ENCODE data around the gene PSMB2. TPM values are rescaled to one million over a fixed set of nuclear protein-coding genes. Genes with fewer than 3 reads are reported as not detected.

The PSMB2 gene
- total RNA-seq, 4 donors from 2014 or later = 34.8 to 53.9 (median 52.5) TPM

DNA sequence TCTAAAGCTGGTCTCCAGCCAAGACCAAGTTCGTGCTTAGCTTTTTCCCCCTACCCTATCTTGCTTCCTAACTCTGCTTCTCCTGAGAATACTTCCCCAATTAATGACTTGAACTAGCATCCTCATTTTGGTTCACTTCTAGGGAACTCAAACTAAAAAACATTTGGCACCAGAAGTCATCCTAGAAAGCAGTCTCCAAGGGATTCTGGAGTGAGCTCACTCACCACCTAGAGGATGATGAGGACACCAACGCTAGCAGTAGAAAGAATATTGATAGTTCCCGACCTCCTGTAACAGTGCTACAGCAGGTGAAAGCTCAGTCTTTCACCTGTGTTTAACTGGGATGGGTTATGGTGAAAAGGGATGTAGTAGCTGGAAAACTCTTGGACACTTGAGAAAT lies 4.7 kb upstream of the PSMB2 start:
- Histone ChIP-seq H3K36me3 (no peaks in the 10 kb centered on the region), H3K4me3 (no peak overlapping the region), H3K27ac (no peak overlapping the region), H3K4me1 (peaks cover 8% of the 10 kb centered on the region), H3K9me3 (no peaks in the 10 kb centered on the region), H3K27me3 (peaks cover 4% of the 10 kb centered on the region)
- 13% methylated on average over 3 of the region's 3 CpGs for WGBS
- DNase-seq (ENCODE audit: low spot score in 2 of 2) = no peak
- TF ChIP-seq, protein P1, sequence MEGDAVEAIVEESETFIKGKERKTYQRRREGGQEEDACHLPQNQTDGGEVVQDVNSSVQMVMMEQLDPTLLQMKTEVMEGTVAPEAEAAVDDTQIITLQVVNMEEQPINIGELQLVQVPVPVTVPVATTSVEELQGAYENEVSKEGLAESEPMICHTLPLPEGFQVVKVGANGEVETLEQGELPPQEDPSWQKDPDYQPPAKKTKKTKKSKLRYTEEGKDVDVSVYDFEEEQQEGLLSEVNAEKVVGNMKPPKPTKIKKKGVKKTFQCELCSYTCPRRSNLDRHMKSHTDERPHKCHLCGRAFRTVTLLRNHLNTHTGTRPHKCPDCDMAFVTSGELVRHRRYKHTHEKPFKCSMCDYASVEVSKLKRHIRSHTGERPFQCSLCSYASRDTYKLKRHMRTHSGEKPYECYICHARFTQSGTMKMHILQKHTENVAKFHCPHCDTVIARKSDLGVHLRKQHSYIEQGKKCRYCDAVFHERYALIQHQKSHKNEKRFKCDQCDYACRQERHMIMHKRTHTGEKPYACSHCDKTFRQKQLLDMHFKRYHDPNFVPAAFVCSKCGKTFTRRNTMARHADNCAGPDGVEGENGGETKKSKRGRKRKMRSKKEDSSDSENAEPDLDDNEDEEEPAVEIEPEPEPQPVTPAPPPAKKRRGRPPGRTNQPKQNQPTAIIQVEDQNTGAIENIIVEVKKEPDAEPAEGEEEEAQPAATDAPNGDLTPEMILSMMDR (IDR thresholded peaks at IDR 0.05) = no peak
- TF ChIP-seq POLR2AphosphoS5 (IDR thresholded peaks at IDR 0.05) = no peak
- TF ChIP-seq EP300 (IDR thresholded peaks at IDR 0.05) = no peak
- TF ChIP-seq POLR2A (IDR thresholded peaks at IDR 0.05) = no peak

DNA sequence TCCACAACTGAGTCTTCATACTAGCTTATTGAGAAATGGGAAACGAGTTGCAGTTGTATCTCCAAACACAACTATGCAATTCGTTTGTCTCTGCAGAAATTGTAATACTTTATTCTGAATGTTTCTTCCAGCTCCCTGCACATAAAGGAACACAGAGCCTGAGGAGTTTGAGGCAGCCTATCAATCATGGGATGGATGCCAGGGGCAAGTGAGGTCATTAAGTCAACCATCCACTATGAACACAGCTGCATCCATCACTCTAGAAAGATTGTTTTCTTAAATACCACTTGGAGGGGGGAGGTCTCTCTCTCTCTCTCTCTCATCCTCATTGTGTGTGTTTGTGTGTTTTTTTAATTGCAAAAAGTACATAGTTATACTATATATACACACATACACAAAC lies 2.9 kb upstream of the PSMB2 start:
- Histone ChIP-seq H3K4me1 (peaks cover 23% of the 10 kb centered on the region), H3K9me3 (no peaks in the 10 kb centered on the region), H3K27me3 (peaks cover 4% of the 10 kb centered on the region), H3K27ac (no peak overlapping the region), H3K4me3 (no peak overlapping the region), H3K36me3 (no peaks in the 10 kb centered on the region)
- WGBS = 34% methylated on average over 2 of the region's 2 CpGs
- DNase-seq (ENCODE audit: low spot score in 2 of 2) = no peak
- TF ChIP-seq POLR2A (IDR thresholded peaks at IDR 0.05) = no peak
- no peak for TF ChIP-seq POLR2AphosphoS5 (IDR thresholded peaks at IDR 0.05)
- no peak for TF ChIP-seq EP300 (IDR thresholded peaks at IDR 0.05)
- TF ChIP-seq, protein P1 (IDR thresholded peaks at IDR 0.05) = no peak

DNA sequence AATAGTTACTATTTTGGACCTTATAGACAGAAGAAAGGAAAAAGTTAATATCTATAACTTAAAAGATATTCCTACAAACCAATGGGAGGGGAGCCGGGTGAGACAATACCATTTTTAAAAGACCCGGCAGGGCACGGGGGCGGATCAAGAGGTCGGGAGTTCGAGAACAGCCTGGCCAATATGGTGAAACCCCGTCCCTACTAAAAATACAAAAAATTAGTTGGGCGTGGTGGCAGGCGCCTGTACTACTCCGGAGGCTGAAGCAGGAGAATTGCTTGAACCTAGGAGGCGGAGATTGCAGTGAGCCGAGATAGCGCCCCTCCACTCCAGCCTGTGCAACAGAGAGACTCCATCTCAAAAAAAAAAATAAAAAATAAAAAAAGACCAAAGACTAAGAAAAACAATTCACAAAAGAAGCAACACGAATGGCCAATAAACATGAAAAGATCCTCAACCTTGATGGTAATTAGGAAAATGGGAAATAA lies 1.2 kb upstream of the PSMB2 start:
- Histone ChIP-seq H3K36me3 (no peaks in the 10 kb centered on the region), H3K4me3 (peak overlapping the region; percentile 86), H3K27ac (peak overlapping the region; percentile 88), H3K4me1 (peaks cover 40% of the 10 kb centered on the region), H3K9me3 (no peaks in the 10 kb centered on the region), H3K27me3 (peaks cover 4% of the 10 kb centered on the region)
- WGBS = 29% methylated on average over 14 of the region's 14 CpGs
- no peak for DNase-seq (ENCODE audit: low spot score in 2 of 2)
- TF ChIP-seq, protein P1 (IDR thresholded peaks at IDR 0.05) = no peak
- TF ChIP-seq POLR2A (IDR thresholded peaks at IDR 0.05) (no peak), EP300 (IDR thresholded peaks at IDR 0.05) (no peak), POLR2AphosphoS5 (IDR thresholded peaks at IDR 0.05) (no peak)

DNA sequence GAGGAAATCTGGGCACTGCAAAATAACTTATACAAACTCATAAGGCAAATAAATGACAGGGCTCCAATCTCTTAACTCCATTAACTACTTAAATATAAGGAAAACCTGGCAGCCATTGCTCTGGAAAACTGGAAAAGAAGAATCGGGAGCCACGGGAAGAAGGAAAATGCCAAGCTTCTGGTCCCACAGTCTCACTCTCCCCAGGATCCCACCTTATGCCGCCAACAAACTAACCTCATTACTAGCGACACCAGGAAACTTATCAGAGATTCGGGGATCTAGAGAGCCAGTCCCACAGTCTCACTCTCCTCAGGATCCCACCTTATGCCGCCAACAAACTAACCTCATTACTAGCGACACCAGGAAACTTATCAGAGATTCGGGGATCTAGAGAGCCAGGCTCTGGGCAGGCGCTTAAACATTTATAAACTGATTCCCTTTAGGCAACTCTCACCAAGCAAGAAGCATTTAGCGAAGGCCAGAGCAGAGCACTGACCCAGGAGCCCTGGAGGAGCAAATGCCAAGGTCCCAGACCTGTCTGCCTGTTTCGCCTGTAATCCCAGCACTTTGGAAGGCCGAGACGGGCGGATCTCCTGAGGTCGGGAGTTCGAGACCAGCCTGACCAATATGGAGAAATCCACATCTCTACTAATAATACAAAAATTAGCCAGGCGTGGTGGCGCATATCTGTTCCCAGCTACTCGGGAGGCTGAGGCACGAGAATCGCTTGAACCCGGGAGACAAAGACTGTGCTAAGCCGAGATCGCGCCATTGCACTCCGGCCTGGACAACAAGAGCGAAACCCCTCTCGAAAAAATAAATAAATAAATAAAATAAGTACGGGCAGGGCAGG lies 720 bp downstream of the PSMB2 start:
- Histone ChIP-seq H3K9me3 (no peaks in the 10 kb centered on the region), H3K36me3 (no peaks in the 10 kb centered on the region), H3K27me3 (no peaks in the 10 kb centered on the region), H3K4me1 (peaks cover 50% of the 10 kb centered on the region), H3K27ac (peak overlapping the region; percentile 88), H3K4me3 (peak overlapping the region; percentile 86)
- 22% methylated on average over 21 of the region's 29 CpGs for WGBS
- no peak for DNase-seq (ENCODE audit: low spot score in 2 of 2)
- TF ChIP-seq POLR2AphosphoS5 (IDR thresholded peaks at IDR 0.05) (no peak), EP300 (IDR thresholded peaks at IDR 0.05) (no peak), POLR2A (IDR thresholded peaks at IDR 0.05) (no peak)
- TF ChIP-seq, protein P1 (IDR thresholded peaks at IDR 0.05) = no peak

DNA sequence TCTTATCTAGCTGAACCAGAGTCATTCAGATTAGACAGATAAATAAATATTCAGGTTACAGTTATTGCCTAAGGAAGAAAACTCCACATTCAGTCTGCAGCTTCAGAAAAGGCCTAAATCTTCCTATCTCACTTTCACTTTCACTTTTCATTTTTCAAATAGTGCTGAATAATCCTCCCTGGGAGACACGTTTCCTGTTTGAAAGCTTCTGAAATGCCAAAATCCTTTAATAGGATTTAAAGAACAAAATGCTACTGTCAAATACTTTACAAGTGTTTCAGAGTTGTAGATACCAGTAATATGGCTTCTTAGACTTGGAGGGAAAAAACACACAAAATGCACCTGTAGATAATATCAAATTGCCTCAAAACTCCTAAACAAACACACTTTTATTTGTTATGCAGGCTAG lies 3.9 kb downstream of the PSMB2 start:
- WGBS = 0% methylated on average over 1 of the region's 1 CpG
- Histone ChIP-seq H3K27ac (peak overlapping the region; percentile 22), H3K4me3 (peak overlapping the region; percentile 30), H3K4me1 (peaks cover 45% of the 10 kb centered on the region), H3K36me3 (peaks cover 32% of the 10 kb centered on the region), H3K9me3 (no peaks in the 10 kb centered on the region), H3K27me3 (no peaks in the 10 kb centered on the region)
- DNase-seq (ENCODE audit: low spot score in 2 of 2) = no peak
- no peak for TF ChIP-seq POLR2AphosphoS5 (IDR thresholded peaks at IDR 0.05)
